Measurements from ENCODE around the gene SCYGR5.

The SCYGR5 gene

DNA sequence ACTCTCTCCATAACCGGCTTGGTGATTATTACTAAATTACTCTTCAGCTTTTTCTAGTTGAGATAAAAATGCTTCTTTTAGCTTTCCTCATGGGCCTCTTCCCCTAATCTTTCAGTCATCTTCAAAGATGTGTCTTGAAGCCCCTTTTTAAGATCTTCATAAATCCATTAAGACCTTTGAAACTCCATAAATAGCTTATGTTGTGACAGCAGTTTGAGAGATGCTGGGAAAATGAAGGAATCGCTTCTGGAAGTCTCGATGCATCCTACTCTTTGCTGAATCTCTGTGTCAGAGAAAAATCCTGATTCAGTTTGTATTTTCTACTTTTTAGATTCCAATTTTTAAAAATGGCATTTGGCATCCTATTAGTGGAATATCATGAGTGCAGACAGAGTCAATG lies 36.3 kb upstream of the SCYGR5 start:
- TF ChIP-seq, protein P1, sequence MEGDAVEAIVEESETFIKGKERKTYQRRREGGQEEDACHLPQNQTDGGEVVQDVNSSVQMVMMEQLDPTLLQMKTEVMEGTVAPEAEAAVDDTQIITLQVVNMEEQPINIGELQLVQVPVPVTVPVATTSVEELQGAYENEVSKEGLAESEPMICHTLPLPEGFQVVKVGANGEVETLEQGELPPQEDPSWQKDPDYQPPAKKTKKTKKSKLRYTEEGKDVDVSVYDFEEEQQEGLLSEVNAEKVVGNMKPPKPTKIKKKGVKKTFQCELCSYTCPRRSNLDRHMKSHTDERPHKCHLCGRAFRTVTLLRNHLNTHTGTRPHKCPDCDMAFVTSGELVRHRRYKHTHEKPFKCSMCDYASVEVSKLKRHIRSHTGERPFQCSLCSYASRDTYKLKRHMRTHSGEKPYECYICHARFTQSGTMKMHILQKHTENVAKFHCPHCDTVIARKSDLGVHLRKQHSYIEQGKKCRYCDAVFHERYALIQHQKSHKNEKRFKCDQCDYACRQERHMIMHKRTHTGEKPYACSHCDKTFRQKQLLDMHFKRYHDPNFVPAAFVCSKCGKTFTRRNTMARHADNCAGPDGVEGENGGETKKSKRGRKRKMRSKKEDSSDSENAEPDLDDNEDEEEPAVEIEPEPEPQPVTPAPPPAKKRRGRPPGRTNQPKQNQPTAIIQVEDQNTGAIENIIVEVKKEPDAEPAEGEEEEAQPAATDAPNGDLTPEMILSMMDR (IDR thresholded peaks at IDR 0.05; ENCODE audit: low read length, missing control alignments): no peak
- no peak for DNase-seq (ENCODE audit: low read depth)
- no peak overlapping the region for H3K4me3 ChIP-seq (replicated peaks; ENCODE audit: low read depth, low read length)

DNA sequence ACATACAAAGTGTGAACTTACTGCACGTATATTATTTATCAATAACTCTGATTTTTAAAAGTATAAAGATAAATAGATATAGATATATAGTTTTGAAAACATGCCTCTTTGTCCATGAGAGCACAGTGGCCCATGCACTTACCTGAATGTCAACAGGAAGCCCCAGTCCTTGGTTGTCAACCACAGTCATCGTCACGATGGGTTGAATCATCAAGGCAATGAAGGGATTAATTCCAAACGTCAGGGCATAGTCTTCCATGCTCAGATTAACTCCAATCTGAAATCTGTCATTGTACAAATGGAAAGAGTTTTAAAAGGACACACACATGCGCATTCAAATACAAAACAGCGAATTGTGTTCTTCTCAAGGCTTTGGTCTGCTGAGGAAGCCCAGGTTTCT lies 33.8 kb upstream of the SCYGR5 start:
- H3K4me3 ChIP-seq (replicated peaks; ENCODE audit: low read depth, low read length): no peak overlapping the region
- no peak for DNase-seq (ENCODE audit: low read depth)
- TF ChIP-seq, protein P1 (IDR thresholded peaks at IDR 0.05; ENCODE audit: low read length, missing control alignments): no peak

DNA sequence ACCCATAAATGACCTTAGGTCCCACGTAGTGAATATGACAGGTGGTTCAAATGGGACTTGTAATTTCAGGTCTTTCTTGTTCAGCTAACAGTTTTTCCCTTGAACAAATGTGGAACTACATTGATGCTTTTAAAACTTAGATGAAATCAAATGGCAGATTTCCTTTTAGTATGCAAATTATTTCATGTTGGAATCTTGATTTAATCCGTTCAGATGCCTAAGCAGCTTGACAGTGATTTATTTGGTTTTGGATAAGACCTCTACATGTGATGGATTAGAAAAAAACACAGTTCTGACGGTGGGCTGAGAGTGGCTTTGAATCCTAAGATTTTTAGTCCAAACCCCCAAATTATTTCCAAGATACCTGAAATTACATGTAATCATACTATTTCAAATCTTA lies 32.4 kb upstream of the SCYGR5 start:
- no peak overlapping the region for H3K4me3 ChIP-seq (replicated peaks; ENCODE audit: low read depth, low read length)
- TF ChIP-seq, protein P1 (IDR thresholded peaks at IDR 0.05; ENCODE audit: low read length, missing control alignments): no peak
- no peak for DNase-seq (ENCODE audit: low read depth)

DNA sequence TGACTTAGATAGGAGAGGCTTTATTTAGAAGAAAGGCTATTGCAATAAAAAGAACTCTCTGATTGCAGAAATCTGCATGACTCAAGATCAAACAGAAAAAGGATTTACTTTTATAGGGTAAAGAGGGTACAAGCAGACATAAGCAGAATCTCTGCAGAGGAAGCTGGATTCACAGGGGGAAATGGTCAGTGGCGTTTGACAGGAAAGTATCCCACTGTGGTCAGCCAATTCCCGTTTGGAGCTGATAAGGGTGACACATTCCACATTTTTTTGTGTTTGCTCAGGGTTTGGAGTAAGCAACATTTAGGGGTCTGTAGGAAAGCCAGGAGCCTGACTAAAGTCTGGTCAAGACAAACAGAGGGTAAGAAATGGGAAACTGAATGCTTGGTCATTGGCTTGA lies 23.9 kb upstream of the SCYGR5 start:
- TF ChIP-seq, protein P1 (IDR thresholded peaks at IDR 0.05; ENCODE audit: low read length, missing control alignments): no peak
- peak; percentile 76 for DNase-seq (ENCODE audit: low read depth)
- H3K4me3 ChIP-seq (replicated peaks; ENCODE audit: low read depth, low read length): no peak overlapping the region

DNA sequence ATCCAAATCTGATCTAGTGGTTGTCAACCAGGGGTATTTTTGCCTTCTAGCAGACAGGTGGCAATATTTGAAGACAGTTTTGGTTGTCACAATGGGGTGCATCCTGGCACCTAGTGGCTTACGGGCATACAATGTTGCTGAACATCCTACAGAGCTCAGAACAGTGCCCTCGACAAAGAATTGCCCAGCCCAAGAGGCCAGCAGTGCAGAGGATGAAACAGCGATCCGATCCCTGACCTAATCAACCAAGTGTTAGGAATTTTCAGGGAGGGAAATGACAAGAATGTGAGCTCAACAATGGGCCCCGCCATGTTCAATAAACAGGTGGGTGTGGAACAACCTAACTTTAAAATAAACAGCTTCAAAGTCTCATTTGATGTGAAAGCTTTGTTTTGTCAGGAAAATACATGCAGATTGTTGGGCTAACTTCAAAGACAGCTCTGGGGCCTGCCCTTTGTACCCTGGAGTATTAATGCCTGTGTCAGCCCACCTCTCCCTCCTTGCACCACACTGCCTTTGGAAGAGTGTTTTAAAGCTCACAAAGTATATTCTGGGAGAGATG lies 22.5 kb upstream of the SCYGR5 start:
- TF ChIP-seq, protein P1 (IDR thresholded peaks at IDR 0.05; ENCODE audit: low read length, missing control alignments): no peak
- no peak overlapping the region for H3K4me3 ChIP-seq (replicated peaks; ENCODE audit: low read depth, low read length)
- no peak for DNase-seq (ENCODE audit: low read depth)

DNA sequence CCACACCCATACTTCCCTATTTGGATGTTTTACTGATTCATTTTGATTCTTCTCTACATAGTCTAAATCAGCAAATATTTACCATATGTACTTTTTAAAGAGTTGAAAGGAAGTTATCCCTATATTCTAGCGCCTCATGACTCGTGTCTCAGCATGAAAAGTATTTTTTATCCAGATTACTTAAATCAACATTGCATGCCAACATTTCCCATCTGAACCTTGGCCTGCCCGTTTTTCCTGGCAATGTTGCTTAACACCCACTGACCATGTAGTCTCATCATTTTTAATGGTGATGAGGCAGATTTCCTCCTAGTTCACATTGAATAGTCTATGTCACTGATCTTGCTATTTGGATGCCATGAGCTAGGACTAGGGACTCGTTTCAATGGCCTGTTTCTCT lies 13.2 kb upstream of the SCYGR5 start:
- TF ChIP-seq, protein P1 (IDR thresholded peaks at IDR 0.05; ENCODE audit: low read length, missing control alignments): no peak
- H3K4me3 ChIP-seq (replicated peaks; ENCODE audit: low read depth, low read length): no peak overlapping the region
- DNase-seq (ENCODE audit: low read depth): peak; percentile 69

DNA sequence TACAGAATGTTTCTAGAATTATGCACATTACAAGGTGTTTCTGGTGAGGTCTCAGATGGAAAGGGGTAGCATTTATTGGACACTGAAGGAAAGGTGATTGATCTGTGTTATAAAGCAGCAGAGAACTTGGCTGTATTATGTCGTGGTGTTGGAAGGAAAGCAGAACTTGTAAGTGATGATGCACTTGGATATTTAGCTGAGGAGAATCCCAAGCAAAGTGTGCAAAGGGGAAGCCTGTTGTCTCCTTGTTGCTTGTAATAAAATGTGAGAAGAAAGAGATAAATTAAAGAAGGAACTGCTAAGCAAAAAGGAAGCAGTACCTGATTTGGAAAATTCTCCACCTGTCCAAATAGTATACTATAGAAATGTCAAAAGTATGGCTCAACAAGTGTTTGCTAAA lies 12.2 kb upstream of the SCYGR5 start:
- H3K4me3 ChIP-seq (replicated peaks; ENCODE audit: low read depth, low read length): no peak overlapping the region
- TF ChIP-seq, protein P1 (IDR thresholded peaks at IDR 0.05; ENCODE audit: low read length, missing control alignments): no peak
- DNase-seq (ENCODE audit: low read depth): no peak

Data from fibroblast of pulmonary artery (primary cell).